Peyer's patch (tissue), 4 donors: ENCODE data around the gene EPN1.
"Not testable (repeated sequence)": the region's sequence is repeated elsewhere in the genome, so short reads cannot be mapped to it uniquely, and the experiment has no call there.

ENCODE experiments used
- POLR2A ChIP-seq, 2 donors: fragments of 450-650 bp; IDR thresholded peaks; one replicate each; pipeline ENCODE4 v1.5.1; 2017; ENCODE audit warnings: antibody characterized with exemption in 2 of 2, mild to moderate bottlenecking in 2 of 2, moderate library complexity in 2 of 2
- TF ChIP-seq, protein P1 (sequence below), 6 experiments: fragments of 450-650 bp in 4 of 6; fragments of 200-600 bp in 2 of 6; sonication (generic) in 1 of 6; IDR thresholded peaks; one replicate each; pipeline ENCODE4 v1.5.1; 2017 to 2019; ENCODE audit warnings: antibody characterized with exemption in 6 of 6, mild to moderate bottlenecking in 3 of 6, moderate library complexity in 1 of 6

DNA sequence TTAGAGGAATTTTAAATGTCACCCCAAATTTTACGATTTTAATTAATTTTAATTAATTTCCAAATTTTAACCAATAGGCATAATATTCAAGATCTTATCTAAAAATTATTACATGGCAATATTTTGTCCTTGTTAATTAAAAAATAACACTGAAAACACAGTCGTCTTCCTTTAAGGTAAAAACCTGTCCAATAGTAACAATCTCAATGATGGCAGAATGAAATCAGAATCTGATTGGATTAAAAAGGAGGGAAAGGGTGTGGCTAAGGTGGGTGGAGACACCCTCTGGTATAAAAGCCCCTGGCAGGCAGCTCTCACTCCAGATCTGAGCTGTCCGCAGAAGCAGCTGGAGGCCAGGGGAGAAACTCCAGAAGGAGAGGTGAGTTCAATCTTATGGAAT lies 83.8 kb downstream of the EPN1 start, which contains the start of gene RFPL4A:
- TF ChIP-seq, protein P1, sequence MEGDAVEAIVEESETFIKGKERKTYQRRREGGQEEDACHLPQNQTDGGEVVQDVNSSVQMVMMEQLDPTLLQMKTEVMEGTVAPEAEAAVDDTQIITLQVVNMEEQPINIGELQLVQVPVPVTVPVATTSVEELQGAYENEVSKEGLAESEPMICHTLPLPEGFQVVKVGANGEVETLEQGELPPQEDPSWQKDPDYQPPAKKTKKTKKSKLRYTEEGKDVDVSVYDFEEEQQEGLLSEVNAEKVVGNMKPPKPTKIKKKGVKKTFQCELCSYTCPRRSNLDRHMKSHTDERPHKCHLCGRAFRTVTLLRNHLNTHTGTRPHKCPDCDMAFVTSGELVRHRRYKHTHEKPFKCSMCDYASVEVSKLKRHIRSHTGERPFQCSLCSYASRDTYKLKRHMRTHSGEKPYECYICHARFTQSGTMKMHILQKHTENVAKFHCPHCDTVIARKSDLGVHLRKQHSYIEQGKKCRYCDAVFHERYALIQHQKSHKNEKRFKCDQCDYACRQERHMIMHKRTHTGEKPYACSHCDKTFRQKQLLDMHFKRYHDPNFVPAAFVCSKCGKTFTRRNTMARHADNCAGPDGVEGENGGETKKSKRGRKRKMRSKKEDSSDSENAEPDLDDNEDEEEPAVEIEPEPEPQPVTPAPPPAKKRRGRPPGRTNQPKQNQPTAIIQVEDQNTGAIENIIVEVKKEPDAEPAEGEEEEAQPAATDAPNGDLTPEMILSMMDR (IDR thresholded peaks at IDR 0.05): not testable (repeated sequence)
- TF ChIP-seq POLR2A (IDR thresholded peaks at IDR 0.05): not testable (repeated sequence)
